Lung (tissue), 12 donors: ENCODE measurements around the gene NFATC2. TPM values are rescaled to one million over a fixed set of nuclear protein-coding genes. Genes with fewer than 3 reads are reported as not detected.

Source experiments
- ATAC-seq: fragments of 200-7000 bp; cut with Tn5 transposase; one replicate; pipeline ENCODE4 v1.9.1; 2020; ENCODE audit warnings: moderate number of reproducible peaks; ENCODE audit not compliant: insufficient read depth, low FRiP score
- DNase-seq, 3 donors: peaks; one replicate each; pipeline ENCODE4 v3.0.0-alpha.2; 2013 to 2017
- H3K27ac ChIP-seq, 2 donors: one replicate each; pipeline ENCODE4 v1.5.1; 2013; ENCODE audit warnings: mild to moderate bottlenecking in 2 of 2, moderate library complexity in 2 of 2, control low read depth in 1 of 2, inconsistent platforms in 1 of 2, low read depth in 1 of 2, low read length in 1 of 2
- H3K27me3 ChIP-seq, 3 donors: one replicate each; pipeline ENCODE4 v1.5.1; 2013; ENCODE audit warnings: low read length in 2 of 3; ENCODE audit not compliant: control insufficient read depth in 3 of 3, insufficient read depth in 3 of 3
- H3K36me3 ChIP-seq, 4 donors: one replicate each; pipeline ENCODE4 v1.5.1; 2013; ENCODE audit warnings: low read length in 4 of 4, mild to moderate bottlenecking in 1 of 4, moderate library complexity in 1 of 4; ENCODE audit not compliant: control insufficient read depth in 4 of 4, insufficient read depth in 4 of 4
- H3K4me1 ChIP-seq, 5 donors: one replicate each; pipeline ENCODE4 v1.5.1; 2013; ENCODE audit warnings: low read length in 5 of 5, mild to moderate bottlenecking in 2 of 5, moderate library complexity in 1 of 5; ENCODE audit not compliant: control insufficient read depth in 5 of 5, insufficient read depth in 5 of 5
- H3K4me3 ChIP-seq: one replicate; pipeline ENCODE4 v1.5.1; 2013; ENCODE audit warnings: mild to moderate bottlenecking, control low read depth, moderate library complexity
- H3K9ac ChIP-seq, 2 donors: one replicate each; pipeline ENCODE4 v1.5.1; 2013; ENCODE audit warnings: low read length in 2 of 2, control low read depth in 1 of 2; ENCODE audit not compliant: insufficient read depth in 1 of 2
- H3K9me3 ChIP-seq, 4 donors: one replicate each; pipeline ENCODE4 v1.5.1; 2013; ENCODE audit warnings: low read length in 3 of 4, mild to moderate bottlenecking in 1 of 4, moderate library complexity in 1 of 4; ENCODE audit not compliant: control insufficient read depth in 4 of 4, insufficient read depth in 3 of 4
- CTCF ChIP-seq: IDR thresholded peaks from 2 replicates; pipeline ENCODE4 v1.5.1; 2012; ENCODE audit warnings: mild to moderate bottlenecking; ENCODE audit errors: control extremely low read depth, extremely low read depth
- WGBS, 2 donors: extraction: QIAGEN DNeasy Blood & Tissue Kit; methylation state at CpG; one replicate each; pipeline ENCODE4 v1.1.7; 2013; 5-methylcytosine and 5-hydroxymethylcytosine counted together
- polyA plus RNA-seq, 2 donors: library from polyadenylated mRNA; stranded (reverse); fragments of 200-250 nt; gene quantifications; one replicate each; pipeline ENCODE4 v1.2.1, GENCODE V29; 2013
- total RNA-seq, 2 donors: library from RNA; depleted of rRNA in 1 of 2; stranded (reverse); fragments of >200 nt in 1 of 2; gene quantifications; one replicate each; pipeline ENCODE4 v1.2.1, GENCODE V29; 2014 to 2021
- donor health status: control.
- donor health status: control.
- donor health status: Bipolar disorder and iron deficiency.
- donor health status: healthy.
- donor health status: DM: yes; HTN: yes; CAD: no.

Gene NFATC2
- total and polyA plus RNA-seq, 4 donors, result 1.3 to 8.7 (median 4.7) TPM

GRCh38 chr20:51446656-51447055 lies 95.9 kb downstream of the NFATC2 start:
- TF ChIP-seq CTCF, result no peak
- Histone ChIP-seq H3K9ac (no peak overlapping the region), H3K9me3 (no peaks in the 10 kb centered on the region), H3K4me3 (no peak overlapping the region), H3K27me3 (no peaks in the 10 kb centered on the region), H3K36me3 (peaks cover 0 to 3% (median 0%) of the 10 kb centered on the region in 4 donors), H3K4me1 (peaks cover 0 to 24% (median 3%) of the 10 kb centered on the region in 5 donors), H3K27ac (peak overlapping the region in 1 of 2 donors; percentile 11)
- DNase-seq, result no peak
- ATAC-seq, result peak; percentile 43
- 72 to 86% methylated on average over 10 of the region's 10 CpGs for WGBS, 2 donors

- no peak overlapping the region for H3K9ac ChIP-seq
- no peaks in the 10 kb centered on the region for H3K27me3 ChIP-seq
- 77 to 92% methylated on average over 2 of the region's 2 CpGs for WGBS, 2 donors
- no peak for TF ChIP-seq CTCF
- ATAC-seq, result no peak
- no peak for DNase-seq
- peaks cover 0 to 24% (median 3%) of the 10 kb centered on the region in 5 donors for H3K4me1 ChIP-seq
- H3K9me3 ChIP-seq, result no peaks in the 10 kb centered on the region
- H3K27ac ChIP-seq, result no peak overlapping the region
- H3K4me3 ChIP-seq, result no peak overlapping the region
- no peaks in the 10 kb centered on the region for H3K36me3 ChIP-seq
Measured at GRCh38 chr20:51446230-51446629, 96.3 kb downstream of the NFATC2 start.

GRCh38 chr20:51445591-51445990 lies 96.9 kb downstream of the NFATC2 start:
- WGBS, 2 donors, result 85 to 89% methylated on average over 8 of the region's 8 CpGs
- Histone ChIP-seq H3K9me3 (no peaks in the 10 kb centered on the region), H3K4me1 (peaks cover 0 to 24% (median 3%) of the 10 kb centered on the region in 5 donors), H3K27ac (no peak overlapping the region), H3K27me3 (no peaks in the 10 kb centered on the region), H3K4me3 (no peak overlapping the region), H3K9ac (no peak overlapping the region), H3K36me3 (no peaks in the 10 kb centered on the region)
- DNase-seq (no peak), ATAC-seq (no peak)
- TF ChIP-seq CTCF, result no peak

GRCh38 chr20:51444922-51445438 lies 97.5 kb downstream of the NFATC2 start:
- Histone ChIP-seq H3K9ac (no peak overlapping the region), H3K4me3 (no peak overlapping the region), H3K27ac (no peak overlapping the region), H3K36me3 (no peaks in the 10 kb centered on the region), H3K27me3 (no peaks in the 10 kb centered on the region), H3K4me1 (peaks cover 0 to 24% (median 3%) of the 10 kb centered on the region in 5 donors), H3K9me3 (no peaks in the 10 kb centered on the region)
- DNase-seq (no peak), ATAC-seq (no peak)
- TF ChIP-seq CTCF, result no peak
- 89 to 93% methylated on average over 9 of the region's 9 CpGs for WGBS, 2 donors
